CD4-positive, alpha-beta T cell treated with Interleukin-21 for 1 hour (primary cell): ENCODE measurements around the gene NBPF1.
"Not testable (repeated sequence)": the region's sequence is repeated elsewhere in the genome, so short reads cannot be mapped to it uniquely, and the experiment has no call there.

Source experiments
- DNase-seq: peaks from one replicate; pipeline ENCODE4 v3.0.0-alpha.2; 2020

Gene NBPF1

GRCh38 chr1:16605532-16606505 is 7.5 kb downstream of the NBPF1 start:
- DNase-seq: no peak

- DNase-seq: no peak
Measured at GRCh38 chr1:16605213-16605525, 8.2 kb downstream of the NBPF1 start.

GRCh38 chr1:16604514-16605212 is 8.7 kb downstream of the NBPF1 start:
- not testable (repeated sequence) for DNase-seq

GRCh38 chr1:16603623-16604022 is 9.7 kb downstream of the NBPF1 start:
- not testable (repeated sequence) for DNase-seq

GRCh38 chr1:16602336-16603011 is 10.9 kb downstream of the NBPF1 start:
- DNase-seq: not testable (repeated sequence)

- not testable (repeated sequence) for DNase-seq
Measured at GRCh38 chr1:16600855-16601786, 12.2 kb downstream of the NBPF1 start.

GRCh38 chr1:16599326-16599725 is 14.0 kb downstream of the NBPF1 start:
- DNase-seq: not testable (repeated sequence)

- not testable (repeated sequence) for DNase-seq
Measured at GRCh38 chr1:16595216-16595615, 18.1 kb downstream of the NBPF1 start.

GRCh38 chr1:16591845-16592244 is 21.5 kb downstream of the NBPF1 start:
- DNase-seq: not testable (repeated sequence)

- not testable (repeated sequence) for DNase-seq
Measured at GRCh38 chr1:16588081-16588480, 25.3 kb downstream of the NBPF1 start.

GRCh38 chr1:16587639-16588038 is 25.7 kb downstream of the NBPF1 start:
- DNase-seq: not testable (repeated sequence)

GRCh38 chr1:16565324-16565723 is 48.0 kb downstream of the NBPF1 start:
- not testable (repeated sequence) for DNase-seq

- DNase-seq: not testable (repeated sequence)
Measured at GRCh38 chr1:16561035-16561434, 52.3 kb downstream of the NBPF1 start.

GRCh38 chr1:16560498-16560897 is 52.9 kb downstream of the NBPF1 start:
- not testable (repeated sequence) for DNase-seq

GRCh38 chr1:16559688-16560087 is 53.7 kb downstream of the NBPF1 start:
- not testable (repeated sequence) for DNase-seq

- DNase-seq: not testable (repeated sequence)
Measured at GRCh38 chr1:16557034-16557433, 56.3 kb downstream of the NBPF1 start.

- DNase-seq: not testable (repeated sequence)
Measured at GRCh38 chr1:16553244-16553643, 60.1 kb downstream of the NBPF1 start.

- DNase-seq: not testable (repeated sequence)
Measured at GRCh38 chr1:16550212-16550918, 63.0 kb downstream of the NBPF1 start.

- not testable (repeated sequence) for DNase-seq
Measured at GRCh38 chr1:16549545-16549944, 63.8 kb downstream of the NBPF1 start.

- DNase-seq: not testable (repeated sequence)
Measured at GRCh38 chr1:16547502-16548241, 65.7 kb downstream of the NBPF1 start.

GRCh38 chr1:16545682-16546095 is 67.7 kb downstream of the NBPF1 start:
- peak; percentile 21 for DNase-seq
